PC-3 (cell line): Measurements from ENCODE around the gene SSR2. TPM values are rescaled to one million over a fixed set of nuclear protein-coding genes. Genes with fewer than 3 reads are reported as not detected.

Experiments
- ATAC-seq: fragments of 200-7000 bp; cut with Tn5 transposase; 2 replicates; pipeline ENCODE4 v1.9.1; 2020; ENCODE audit warnings: mild to moderate bottlenecking, moderate library complexity
- BruUV-seq: library from RNA; stranded (reverse); fragments of 400-500 nt; replicated peaks from 2 replicates; lab custom pipeline; 2021; lab: Mats Ljungman, UMichigan
- CTCF ChIA-PET: fragments of 300-600 bp; sonication (Branson Sonifier 250); formaldehyde crosslinking; loops from one replicate; lab custom pipeline; 2022; ENCODE audit warnings: antibody characterized with exemption; lab: Charles Lee
- POLR2A ChIA-PET: fragments of 300-600 bp; sonication (Branson Sonifier 250); formaldehyde crosslinking; loops from one replicate; lab custom pipeline; 2022; ENCODE audit warnings: antibody characterized with exemption; ENCODE audit not compliant: unreplicated experiment; lab: Charles Lee
- DNase-seq: peaks from one replicate; pipeline ENCODE4 v3.0.0-alpha.2; 2015
- H2AFZ ChIP-seq: fragments of 300-600 bp; sonication (generic); 2 replicates; pipeline ENCODE4 v1.6.0; 2016; ENCODE audit warnings: antibody characterized with exemption, low read length
- H3F3A ChIP-seq: fragments of 300-600 bp; sonication (generic); one replicate; pipeline ENCODE4 v1.6.0; 2017; ENCODE audit warnings: antibody characterized with exemption, low read length, control low read depth, mild to moderate bottlenecking; ENCODE audit not compliant: unreplicated experiment
- H3K27ac ChIP-seq: fragments of 300-600 bp; sonication (generic); 2 replicates; pipeline ENCODE4 v1.5.1; 2016; ENCODE audit warnings: mild to moderate bottlenecking, low read length
- H3K27me3 ChIP-seq: fragments of 300-600 bp; sonication (generic); 2 replicates; pipeline ENCODE4 v1.6.1; 2016; ENCODE audit warnings: low read length, mixed read lengths
- H3K36me3 ChIP-seq: fragments of 300-600 bp; sonication (generic); 2 replicates; pipeline ENCODE4 v1.6.1; 2016; ENCODE audit warnings: low read depth, mixed run types, low read length, mixed read lengths
- H3K4me1 ChIP-seq: fragments of 300-600 bp; sonication (generic); 2 replicates; pipeline ENCODE4 v1.5.1; 2016; ENCODE audit warnings: low read length; ENCODE audit not compliant: insufficient read depth
- H3K4me2 ChIP-seq: fragments of 300-600 bp; sonication (generic); 2 replicates; pipeline ENCODE4 v1.6.0; 2016; ENCODE audit warnings: low read length
- H3K4me3 ChIP-seq: fragments of 300-600 bp; sonication (generic); 2 replicates; pipeline ENCODE4 v1.5.1; 2016; ENCODE audit warnings: mild to moderate bottlenecking, low read length, mixed read lengths
- H3K79me2 ChIP-seq: fragments of 300-600 bp; sonication (generic); 2 replicates; pipeline ENCODE4 v1.6.1; 2017; ENCODE audit warnings: low read length, mixed read lengths
- H3K9ac ChIP-seq: fragments of 300-600 bp; sonication (generic); 2 replicates; pipeline ENCODE4 v1.6.0; 2016; ENCODE audit warnings: mild to moderate bottlenecking, low read length
- H3K9me2 ChIP-seq: fragments of 300-600 bp; sonication (generic); replicated peaks from 2 replicates; pipeline ENCODE4 v1.6.1; 2016; ENCODE audit warnings: mixed run types, low read length, mixed read lengths
- H3K9me3 ChIP-seq: fragments of 300-600 bp; sonication (generic); 2 replicates; pipeline ENCODE4 v1.6.1; 2016; ENCODE audit warnings: low read length, mixed read lengths
- H4K20me1 ChIP-seq: fragments of 300-600 bp; sonication (generic); 2 replicates; pipeline ENCODE4 v1.6.1; 2016; ENCODE audit warnings: low read length, mixed read lengths
- CTCF ChIP-seq: fragments of 300-600 bp; sonication (generic); conservative IDR thresholded peaks from 2 replicates; pipeline ENCODE4 v1.5.1; 2017; ENCODE audit warnings: antibody characterized with exemption, low read depth, mild to moderate bottlenecking, low read length
- EZH2 ChIP-seq: fragments of 300-600 bp; sonication (generic); IDR thresholded peaks from one replicate; pipeline ENCODE4 v1.6.1; 2017; ENCODE audit warnings: antibody characterized with exemption, mild to moderate bottlenecking, low read length; ENCODE audit not compliant: unreplicated experiment
- EZH2phosphoT487 ChIP-seq: fragments of 300-600 bp; sonication (generic); IDR thresholded peaks from 2 replicates; pipeline ENCODE4 v1.6.1; 2018; ENCODE audit warnings: mild to moderate bottlenecking, antibody characterized with exemption, low read length, borderline replicate concordance
- intact Hi-C: fragments of 100-400 bp; cut with micrococcal nuclease; formaldehyde crosslinking; loops from 2 replicates; pipeline ENCODE4 v1.9.0; 2023
- total RNA-seq: library from RNA; depleted of rRNA; stranded (reverse); fragments of >200 nt; gene quantifications from 2 replicates; pipeline ENCODE4 v1.2.3, GENCODE V29; 2014

The SSR2 gene
- total RNA-seq, 1 experiment from 2014 or later = 293 TPM

GRCh38 chr1:155981266-155982088, 39.3 kb downstream of the SSR2 start:
- no peak for ATAC-seq
- Histone ChIP-seq H3K27me3 (no peaks in the 10 kb centered on the region), H3K9me3 (no peaks in the 10 kb centered on the region), H3K4me1 (peaks cover 37% of the 10 kb centered on the region), H2AFZ (no peak overlapping the region), H3K27ac (no peak overlapping the region), H3K4me2 (no peak overlapping the region), H3K9me2 (no peaks in the 10 kb centered on the region), H3F3A (no peaks in the 10 kb centered on the region), H3K79me2 (peaks cover 30% of the 10 kb centered on the region), H3K9ac (no peak overlapping the region), H3K36me3 (no peaks in the 10 kb centered on the region), H3K4me3 (no peak overlapping the region), H4K20me1 (no peaks in the 10 kb centered on the region)
- ChIA-PET CTCF (no interaction called here), POLR2A (interaction anchor here (0.7 kb wide), 1 partner anchor 102 kb away, joined by 4 read pairs; no protein-coding TSS in a partner anchor)
- no TSS peak for BruUV-seq
- no peak for TF ChIP-seq EZH2
- no peak for TF ChIP-seq EZH2phosphoT487
- no peak for TF ChIP-seq CTCF
- no peak for DNase-seq
- intact Hi-C loops = no loop called here

GRCh38 chr1:155979597-155980343, 41.0 kb downstream of the SSR2 start:
- Histone ChIP-seq H4K20me1 (peaks cover 9% of the 10 kb centered on the region), H3K9ac (no peak overlapping the region), H3K36me3 (no peaks in the 10 kb centered on the region), H3K4me2 (peak overlapping the region; percentile 90), H3K79me2 (peaks cover 47% of the 10 kb centered on the region), H3F3A (no peaks in the 10 kb centered on the region), H3K27me3 (no peaks in the 10 kb centered on the region), H3K4me3 (peak overlapping the region; percentile 97; the same call in 1 of the 2 replicates), H3K27ac (no peak overlapping the region; the same call in 1 of the 2 replicates), H3K9me3 (no peaks in the 10 kb centered on the region), H3K4me1 (peaks cover 54% of the 10 kb centered on the region), H3K9me2 (no peaks in the 10 kb centered on the region), H2AFZ (0 out of 2 replicates have a peak overlapping the region, but pooled peaks have one; percentile 96)
- BruUV-seq = no TSS peak
- ChIA-PET POLR2A (interaction anchor here (0.6 kb wide), 2 partner anchors 16 to 1384 kb away, joined by 3 to 4 read pairs; no protein-coding TSS in a partner anchor), CTCF (no interaction called here)
- ATAC-seq (no peak), DNase-seq (no peak)
- TF ChIP-seq EZH2phosphoT487 (no peak), CTCF (no peak), EZH2 (no peak)
- intact Hi-C loops = loop anchor here (5.0 kb wide), 1 partner anchor 143 kb away; no protein-coding TSS in a partner anchor
